ENCODE results near the gene ROBO4. TPM values are rescaled to one million over a fixed set of nuclear protein-coding genes. Genes with fewer than 3 reads are reported as not detected.
A peak's percentile ranks its signal among the peaks of the same experiment; 100 is the strongest.

ROBO4 gene
- total RNA-seq, 1 donor from 2014 or later, result 0.25 TPM

DNA sequence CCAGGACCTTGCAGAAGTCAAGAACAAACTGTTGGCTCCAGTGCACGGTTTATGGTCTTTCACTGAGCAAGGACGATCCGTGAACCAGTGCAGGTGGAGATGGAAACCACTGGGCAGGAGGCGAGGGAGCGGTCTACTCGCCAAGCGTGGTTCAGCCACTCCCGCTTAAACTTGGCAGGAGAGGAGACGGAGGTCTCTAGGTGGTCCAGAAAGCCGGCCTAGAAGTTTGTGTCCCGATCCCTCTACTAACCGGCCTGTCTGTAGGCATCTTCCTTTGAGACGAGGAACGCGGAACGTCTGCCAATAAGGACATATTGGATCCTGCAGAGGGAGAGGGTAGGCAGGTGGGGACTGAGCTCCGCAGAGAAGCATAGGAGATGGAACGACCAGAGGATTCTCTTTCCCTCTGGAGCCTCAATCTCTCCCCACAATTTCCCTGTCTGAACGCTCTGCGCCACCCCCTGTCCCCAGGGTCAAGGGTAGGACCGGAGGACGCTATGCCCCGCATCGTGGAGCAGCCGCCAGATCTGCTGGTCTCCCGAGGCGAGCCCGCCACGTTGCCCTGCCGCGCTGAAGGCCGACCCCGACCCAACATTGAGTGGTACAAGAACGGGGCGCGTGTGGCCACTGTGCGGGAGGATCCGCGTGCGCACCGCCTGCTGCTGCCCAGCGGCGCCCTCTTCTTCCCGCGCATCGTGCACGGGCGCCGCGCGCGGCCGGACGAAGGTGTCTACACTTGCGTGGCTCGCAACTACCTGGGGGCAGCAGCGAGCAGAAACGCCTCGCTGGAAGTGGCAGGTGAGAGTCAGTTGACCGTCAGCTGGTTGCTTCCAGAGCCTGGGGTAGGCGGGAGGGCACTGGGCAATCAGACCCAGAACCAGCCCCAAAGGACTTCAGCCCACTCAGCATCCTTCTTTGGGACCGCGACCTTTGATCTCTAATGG lies 29.1 kb downstream of the ROBO4 start:
- no peaks in the 10 kb centered on the region for H3K4me1 Mint-ChIP-seq (ENCODE audit: low read depth, unreplicated experiment)
- H3K9me3 Mint-ChIP-seq (ENCODE audit: unreplicated experiment), result no peaks in the 10 kb centered on the region
- Histone ChIP-seq H4K20me1 (ENCODE audit: insufficient read depth, low read length) (peaks cover 7% of the 10 kb centered on the region), H3K9ac (ENCODE audit: low read length) (no peak overlapping the region), H2AFZ (ENCODE audit: low read depth, low read length) (no peak overlapping the region), H3K4me1 (ENCODE audit: insufficient read depth, low read length) (peaks cover 4% of the 10 kb centered on the region), H3K79me2 (ENCODE audit: insufficient read depth, low read length) (no peaks in the 10 kb centered on the region), H3K27ac (ENCODE audit: low read depth, low read length) (no peak overlapping the region), H3K4me2 (ENCODE audit: low read length) (peak overlapping the region; percentile 40), H3K36me3 (ENCODE audit: insufficient read depth, low read length) (no peaks in the 10 kb centered on the region), H3K9me3 (ENCODE audit: insufficient read depth, low read depth, low read length) (peaks cover 5% of the 10 kb centered on the region), H3K27me3 (ENCODE audit: insufficient read depth, low read length) (peaks cover 89% of the 10 kb centered on the region), H3K4me3 (ENCODE audit: insufficient read depth, low read depth, low read length) (no peak overlapping the region)
- H3K4me3 Mint-ChIP-seq (ENCODE audit: unreplicated experiment), result no peak overlapping the region
- no peak overlapping the region for H3K27ac Mint-ChIP-seq (ENCODE audit: unreplicated experiment)
- TF ChIP-seq CTCF (IDR thresholded peaks at IDR 0.05; ENCODE audit: insufficient read depth, low read depth, low read length), result no peak
- TF ChIP-seq EZH2 (IDR thresholded peaks at IDR 0.05; ENCODE audit: insufficient read depth, low read length), result peak; percentile 99
- H3K27me3 Mint-ChIP-seq (ENCODE audit: low read depth, unreplicated experiment), result peaks cover 94% of the 10 kb centered on the region
- no peak for DNase-seq (ENCODE audit: low read depth)
- H3K36me3 Mint-ChIP-seq (ENCODE audit: low read depth, unreplicated experiment), result peaks cover 1% of the 10 kb centered on the region
- FAIRE-seq, result no peak

- Mint-ChIP-seq H3K4me3 (ENCODE audit: unreplicated experiment) (no peak overlapping the region), H3K9me3 (ENCODE audit: unreplicated experiment) (peaks cover 2% of the 10 kb centered on the region), H3K4me1 (ENCODE audit: low read depth, unreplicated experiment) (peaks cover 5% of the 10 kb centered on the region), H3K36me3 (ENCODE audit: low read depth, unreplicated experiment) (peaks cover 1% of the 10 kb centered on the region), H3K27ac (ENCODE audit: unreplicated experiment) (no peak overlapping the region), H3K27me3 (ENCODE audit: low read depth, unreplicated experiment) (peaks cover 94% of the 10 kb centered on the region)
- no peaks in the 10 kb centered on the region for H3K36me3 ChIP-seq (ENCODE audit: insufficient read depth, low read length)
- no peak overlapping the region for H3K4me2 ChIP-seq (ENCODE audit: low read length)
- H3K27ac ChIP-seq (ENCODE audit: low read depth, low read length), result no peak overlapping the region
- H3K27me3 ChIP-seq (ENCODE audit: insufficient read depth, low read length), result peaks cover 92% of the 10 kb centered on the region
- TF ChIP-seq CTCF (IDR thresholded peaks at IDR 0.05; ENCODE audit: insufficient read depth, low read depth, low read length), result peak; percentile 33
- no peak for TF ChIP-seq EZH2 (IDR thresholded peaks at IDR 0.05; ENCODE audit: insufficient read depth, low read length)
- peaks cover 5% of the 10 kb centered on the region for H3K9me3 ChIP-seq (ENCODE audit: insufficient read depth, low read depth, low read length)
- H4K20me1 ChIP-seq (ENCODE audit: insufficient read depth, low read length), result peaks cover 7% of the 10 kb centered on the region
- H3K4me3 ChIP-seq (ENCODE audit: insufficient read depth, low read depth, low read length), result no peak overlapping the region
- FAIRE-seq (no peak), DNase-seq (ENCODE audit: low read depth) (no peak)
- H3K9ac ChIP-seq (ENCODE audit: low read length), result no peak overlapping the region
- peaks cover 11% of the 10 kb centered on the region for H3K4me1 ChIP-seq (ENCODE audit: insufficient read depth, low read length)
- H3K79me2 ChIP-seq (ENCODE audit: insufficient read depth, low read length), result no peaks in the 10 kb centered on the region
- H2AFZ ChIP-seq (ENCODE audit: low read depth, low read length), result no peak overlapping the region
Measured at GRCh38 chr11:124867700-124868099, 30.0 kb downstream of the ROBO4 start.
